ENCODE results near the gene MTERF1.

Gene MTERF1

DNA sequence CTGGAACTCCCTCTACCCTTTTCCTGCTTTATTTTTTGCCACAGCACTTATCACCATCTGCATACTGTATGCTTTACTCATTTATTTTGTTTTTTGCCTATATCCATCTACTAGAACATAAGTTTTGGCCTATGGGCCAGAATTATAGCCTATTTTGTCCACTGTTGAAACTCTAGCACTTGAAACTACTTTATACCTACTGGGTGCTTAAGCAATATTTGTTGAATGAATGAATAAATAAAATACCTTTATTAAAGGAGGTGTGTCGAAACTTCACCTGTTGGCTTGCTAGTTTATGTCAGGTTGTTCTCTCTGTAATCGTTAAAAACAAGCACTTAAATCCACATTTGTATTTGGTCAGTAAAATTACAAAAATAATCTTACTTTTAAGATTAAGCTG lies 53.3 kb downstream of the MTERF1 start:
- no peak for DNase-seq
- Mint-ChIP-seq H3K36me3 (ENCODE audit: low read depth) (peaks cover 22% of the 10 kb centered on the region), H3K4me1 (ENCODE audit: low read depth) (no peaks in the 10 kb centered on the region), H3K27ac (no peak overlapping the region), H3K9me3 (peaks cover 16% of the 10 kb centered on the region), H3K4me3 (no peak overlapping the region), H3K27me3 (no peaks in the 10 kb centered on the region)

DNA sequence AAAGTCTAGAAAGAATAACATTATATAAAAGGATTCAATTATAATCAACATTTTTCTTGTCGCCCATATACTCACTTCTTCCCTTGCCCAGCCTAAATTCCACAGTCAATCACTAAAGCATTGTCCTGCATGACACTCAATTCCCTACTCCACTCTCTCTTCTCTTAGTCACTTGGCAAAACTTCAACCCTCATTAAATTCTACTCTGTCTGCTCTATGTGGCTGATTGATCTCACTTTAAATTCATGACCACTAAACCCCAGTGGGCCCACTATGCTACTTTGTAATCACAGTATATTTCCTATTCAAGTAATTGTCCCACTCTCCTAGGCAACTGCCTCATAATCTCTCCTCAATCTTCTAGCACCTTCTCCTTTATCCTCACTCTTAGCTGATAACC lies 54.1 kb downstream of the MTERF1 start:
- Mint-ChIP-seq H3K9me3 (peaks cover 21% of the 10 kb centered on the region), H3K4me1 (ENCODE audit: low read depth) (no peaks in the 10 kb centered on the region), H3K4me3 (no peak overlapping the region), H3K27me3 (no peaks in the 10 kb centered on the region), H3K36me3 (ENCODE audit: low read depth) (peaks cover 22% of the 10 kb centered on the region), H3K27ac (no peak overlapping the region)
- DNase-seq = no peak

DNA sequence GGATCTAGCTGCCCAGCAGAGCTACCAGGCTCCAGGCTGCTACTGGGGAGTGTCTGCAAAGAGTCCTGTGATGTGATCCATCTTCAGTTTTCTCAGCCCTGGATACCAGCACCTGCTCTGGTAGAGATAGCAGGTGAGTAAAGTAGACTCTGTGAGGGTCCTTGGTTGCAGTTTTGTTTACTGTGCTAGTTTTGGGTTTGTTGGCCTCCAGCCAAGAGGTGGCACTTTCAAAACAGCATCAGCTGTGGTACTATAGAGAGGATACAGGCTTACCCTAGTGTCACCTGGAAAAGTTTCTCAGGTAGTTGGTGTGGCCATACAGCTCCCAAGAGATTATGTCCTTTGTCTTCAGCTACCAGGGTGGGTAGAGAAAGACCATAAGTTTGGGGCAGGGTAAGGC lies 56.3 kb downstream of the MTERF1 start:
- Mint-ChIP-seq H3K9me3 (peaks cover 40% of the 10 kb centered on the region), H3K4me3 (no peak overlapping the region), H3K27ac (no peak overlapping the region), H3K27me3 (no peaks in the 10 kb centered on the region), H3K4me1 (ENCODE audit: low read depth) (no peaks in the 10 kb centered on the region), H3K36me3 (ENCODE audit: low read depth) (peaks cover 22% of the 10 kb centered on the region)
- no peak for DNase-seq
